K562 (cell line): Measurements from ENCODE around the gene RET. TPM values are rescaled to one million over a fixed set of nuclear protein-coding genes. Genes with fewer than 3 reads are reported as not detected.

Experiments used
- ATAC-seq: fragments of 200-7000 bp; cut with Tn5 transposase; 3 replicates; pipeline ENCODE4 v1.9.1; 2020; ENCODE audit warnings: moderate library complexity
- BruUV-seq: library from RNA; stranded (reverse); fragments of 400-500 nt; replicated peaks from 2 replicates; lab custom pipeline; 2021; lab: Mats Ljungman, UMichigan
- CTCF ChIA-PET: fragments of 300-600 bp; formaldehyde crosslinking; extraction: SDS; loops from one replicate; lab custom pipeline; 2021; ENCODE audit warnings: low intra/inter-chr PET ratio; lab: Yijun Ruan, JAX
- POLR2A ChIA-PET: fragments of 300-600, 350-650 bp; sonication (Branson Sonifier 250); formaldehyde crosslinking; extraction: SDS; loops from one replicate; lab custom pipeline; 2021; ENCODE audit warnings: antibody characterized with exemption, inconsistent platforms; lab: Yijun Ruan, JAX
- DNase-seq, 4 experiments: peaks; one replicate each; pipeline versions ENCODE4 v3.0.0 to v3.0.0-alpha.2; 2011 to 2018; ENCODE audit warnings: low spot score in 3 of 4, mixed read lengths in 3 of 4; ENCODE audit errors: extremely low read depth in 1 of 4
- FAIRE-seq: peaks from 2 replicates; lab custom pipeline; 2011; peaks lifted over from hg19 to GRCh38; lab: Jason Lieb, UNC
- H2AFZ ChIP-seq: 2 replicates; pipeline ENCODE4 v1.6.0; 2011; ENCODE audit warnings: low read depth, low read length, control low read depth, inconsistent platforms
- H3K27ac ChIP-seq: fragments of 200-600 bp; 3 replicates; pipeline ENCODE4 v1.8.0; 2011; ENCODE audit warnings: low read depth, mild to moderate bottlenecking, control low read depth, inconsistent platforms, low read length, moderate library complexity, mixed read lengths; ENCODE audit errors: extremely low read depth
- H3K27me3 ChIP-seq, 2 experiments: fragments of 300-600 bp in 1 of 2; 2 replicates in 1 of 2; 3 replicates in 1 of 2; pipeline versions ENCODE4 v1.6.0 to v1.8.0; 2011; ENCODE audit warnings: inconsistent platforms in 2 of 2, low read length in 2 of 2, mild to moderate bottlenecking in 1 of 2, mixed read lengths in 1 of 2, moderate library complexity in 1 of 2; ENCODE audit not compliant: control insufficient read depth in 2 of 2, insufficient read depth in 2 of 2
- H3K36me3 ChIP-seq: fragments of 300-600 bp; 3 replicates; pipeline ENCODE4 v1.8.0; 2011; ENCODE audit warnings: mild to moderate bottlenecking, low read length, inconsistent platforms; ENCODE audit not compliant: control insufficient read depth, insufficient read depth
- H3K4me1 ChIP-seq, 2 experiments: fragments of 200-600 bp in 1 of 2; replicated peaks in 1 of 2; 2 replicates in 1 of 2; 3 replicates in 1 of 2; pipeline versions ENCODE4 v1.5.1 to v1.8.0; 2011; ENCODE audit warnings: inconsistent platforms in 2 of 2, low read length in 2 of 2, mild to moderate bottlenecking in 1 of 2, mixed read lengths in 1 of 2, moderate library complexity in 1 of 2; ENCODE audit not compliant: control insufficient read depth in 2 of 2, insufficient read depth in 2 of 2
- H3K4me2 ChIP-seq: 2 replicates; pipeline ENCODE4 v1.6.1; 2011; ENCODE audit warnings: low read length, control low read depth, inconsistent platforms, mixed read lengths; ENCODE audit not compliant: insufficient read depth
- H3K4me3 ChIP-seq: fragments of 200-600 bp; sonication (generic), shearing (Covaris generic); 2 replicates; pipeline ENCODE4 v1.5.1; 2016; ENCODE audit warnings: control low read depth, inconsistent platforms
- H3K79me2 ChIP-seq: fragments of 200-600 bp; 3 replicates; pipeline ENCODE4 v1.8.0; 2011; ENCODE audit warnings: low read length, inconsistent platforms; ENCODE audit not compliant: control insufficient read depth, insufficient read depth
- H3K9ac ChIP-seq, 2 experiments: 2 replicates each; pipeline versions ENCODE4 v1.6.0 to v1.6.1; 2011; ENCODE audit warnings: low read depth in 2 of 2, low read length in 2 of 2, control low read depth in 1 of 2, inconsistent platforms in 1 of 2, mild to moderate bottlenecking in 1 of 2, mixed read lengths in 1 of 2; ENCODE audit not compliant: insufficient read depth in 1 of 2
- H3K9me1 ChIP-seq: one replicate; pipeline ENCODE4 v1.6.0; 2011; ENCODE audit warnings: inconsistent platforms, mild to moderate bottlenecking, low read length, moderate library complexity; ENCODE audit not compliant: control insufficient read depth, insufficient read depth
- H3K9me3 ChIP-seq: replicated peaks from 2 replicates; pipeline ENCODE4 v1.5.1; 2011; ENCODE audit warnings: low read depth, low read length, inconsistent platforms; ENCODE audit not compliant: control insufficient read depth, insufficient read depth
- H4K20me1 ChIP-seq: replicated peaks from 2 replicates; pipeline ENCODE4 v1.6.1; 2011; ENCODE audit warnings: low read length, inconsistent platforms, mixed read lengths; ENCODE audit not compliant: control insufficient read depth, insufficient read depth
- BDP1 ChIP-seq: IDR thresholded peaks from 3 replicates; pipeline ENCODE4 v1.6.1; 2011; ENCODE audit not compliant: insufficient read length, insufficient read depth
- CBX8 ChIP-seq: fragments of 200-600 bp; sonication (generic); IDR thresholded peaks from 2 replicates; pipeline ENCODE4 v1.6.1; 2012; ENCODE audit warnings: borderline replicate concordance, mixed run types, low read depth, mild to moderate bottlenecking, moderate library complexity, mixed read lengths, low read length, control low read depth, inconsistent platforms; ENCODE audit not compliant: poor library complexity, severe bottlenecking; ENCODE audit errors: extremely low read depth
- CREM ChIP-seq: IDR thresholded peaks from 2 replicates; pipeline ENCODE4 v1.6.1; 2014; ENCODE audit warnings: antibody characterized with exemption, low read depth
- GTF2F1 ChIP-seq: IDR thresholded peaks from 2 replicates; pipeline ENCODE4 v1.6.1; 2011; ENCODE audit warnings: low read depth, low read length, improper control_type of control experiment
- IFI16 ChIP-seq: fragments of 250-450 bp; sonication (Bioruptor Pico); IDR thresholded peaks from 2 replicates; pipeline ENCODE4 v2.1.2; 2022; ENCODE audit warnings: mild to moderate bottlenecking, inconsistent platforms
- KHSRP ChIP-seq: fragments of 450-650 bp; IDR thresholded peaks from 2 replicates; pipeline ENCODE4 v1.6.1; 2017
- NCOR1 ChIP-seq: fragments of 450-650 bp; IDR thresholded peaks from 2 replicates; pipeline ENCODE4 v1.6.1; 2016; ENCODE audit warnings: mild to moderate bottlenecking, moderate library complexity
- TBP ChIP-seq: optimal IDR thresholded peaks from 2 replicates; pipeline ENCODE3; 2011; ENCODE audit warnings: low read depth, low read length, improper control_type of control experiment
- ZNF347 ChIP-seq: fragments of 450-650 bp; formaldehyde crosslinking; IDR thresholded peaks from 2 replicates; pipeline ENCODE4 v1.4.0; 2020; ENCODE audit warnings: low read depth, mild to moderate bottlenecking, moderate library complexity
- ZNF592 ChIP-seq: fragments of 450-650 bp; IDR thresholded peaks from 2 replicates; pipeline ENCODE4 v1.6.1; 2017; ENCODE audit warnings: antibody characterized with exemption, mild to moderate bottlenecking
- ZNF76 ChIP-seq: fragments of 250-450 bp; sonication (Bioruptor Pico); IDR thresholded peaks from 2 replicates; pipeline ENCODE4 v1.4.0; 2020; ENCODE audit warnings: mild to moderate bottlenecking, moderate library complexity, borderline replicate concordance
- WGBS: fragments of 100-300 bp; shearing (Covaris generic); methylation state at CpG from one replicate; pipeline ENCODE4 v1.1.6; 2016; ENCODE audit warnings: low coverage, mixed read lengths; ENCODE audit not compliant: insufficient coverage; ENCODE audit errors: missing lambda C conversion rate; 5-methylcytosine and 5-hydroxymethylcytosine counted together
- in situ Hi-C: fragments of 300-500 bp; cut with MboI; formaldehyde crosslinking; loops from 4 replicates; pipeline ENCODE4 v1.15.0; 2018; ENCODE audit warnings: inconsistent platforms, mixed read lengths
- intact Hi-C: fragments of 100-400 bp; cut with micrococcal nuclease; formaldehyde crosslinking; loops from 2 replicates; pipeline ENCODE4 v1.14.2; 2022
- polyA plus RNA-seq, 8 experiments: library from polyadenylated mRNA; depleted of rRNA in 4 of 8; stranded (reverse) in 5 of 8; unstranded in 3 of 8; fragments of >200 nt; fragmentation: Nextera tagmentation in 2 of 8; fragmentation: Illumina TruSeq in 1 of 8; extraction: Ambion mirVana in 2 of 8; extraction: Trizol in 1 of 8; gene quantifications; 2 replicates each; pipeline versions ENCODE4 v1.2.1 to v1.2.3, GENCODE V29; 2011 to 2014; ENCODE audit warnings: inconsistent platforms in 1 of 8, missing spikeins in 1 of 8
- total RNA-seq, 7 experiments: library from RNA; depleted of rRNA in 6 of 7; stranded (reverse); fragments of >200 nt in 6 of 7; fragmentation: Illumina TruSeq in 2 of 7; extraction: Trizol in 2 of 7; gene quantifications; 2 replicates each; pipeline versions ENCODE4 v1.2.1 to v1.2.3, GENCODE V29; 2011 to 2021; ENCODE audit warnings: low replicate concordance in 1 of 7

Gene RET
- total and polyA plus RNA-seq, 9 of the 15 experiments (the other 6 are each of a cell fraction or from before 2014, with no cell fraction given): 0.04 to 0.05 TPM; not detected in 7

DNA sequence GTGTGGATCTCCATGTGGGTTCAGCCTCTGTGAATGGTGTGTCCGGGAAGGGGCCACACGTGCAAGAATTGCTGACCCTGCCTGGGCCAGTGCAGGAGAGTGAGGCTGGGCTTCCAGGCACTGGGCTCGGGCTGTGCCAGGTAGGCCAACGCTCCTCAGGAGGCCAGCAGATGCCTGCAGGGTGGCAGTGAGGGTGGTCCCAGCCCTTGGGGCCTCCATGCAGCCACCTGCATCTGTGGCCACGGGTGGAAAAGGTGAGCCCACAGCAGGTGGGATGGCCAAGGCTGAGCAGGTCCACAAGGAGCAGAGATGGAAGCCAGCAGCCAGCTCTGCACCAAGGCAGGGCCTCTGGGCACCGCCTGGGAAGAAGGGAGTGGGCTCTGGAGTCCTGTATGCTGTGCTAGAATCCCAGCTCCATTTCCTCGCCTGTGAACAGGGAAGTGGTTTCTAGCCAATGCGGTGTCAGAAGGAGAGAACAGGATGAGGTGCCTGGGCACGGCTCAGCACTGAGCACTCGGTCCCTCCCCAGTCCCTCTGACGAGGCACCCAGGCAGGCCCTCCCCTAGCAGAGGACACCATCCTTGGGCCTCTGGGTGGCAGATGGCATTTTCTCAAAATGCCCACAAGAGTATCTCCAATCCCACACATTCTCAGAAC lies 31.1 kb upstream of the RET start:
- DNase-seq: no peak
- no peaks in the 10 kb centered on the region for H3K79me2 ChIP-seq
- POLR2A ChIA-PET: no interaction called here
- H3K36me3 ChIP-seq: no peaks in the 10 kb centered on the region
- TF ChIP-seq BDP1: no peak
- TF ChIP-seq CBX8: no peak
- no peak for TF ChIP-seq ZNF76 (CRISPR knock-in tag)
- TF ChIP-seq GTF2F1: no peak
- TF ChIP-seq TBP: no peak
- no peak for TF ChIP-seq CREM
- no peak for TF ChIP-seq ZNF592
- TF ChIP-seq IFI16: no peak
- TF ChIP-seq ZNF347 (CRISPR knock-in tag): no peak
- TF ChIP-seq KHSRP: no peak
- TF ChIP-seq NCOR1: no peak
- TF ChIP-seq, all 486 proteins: peak for 0
- peaks cover 2% of the 10 kb centered on the region for H3K9me1 ChIP-seq
- in situ Hi-C loops (no loop called here), intact Hi-C loops (no loop called here)
- peaks cover 0 to 4% of the 10 kb centered on the region in 2 experiments; a peak in 2 of 5 replicates for H3K4me1 ChIP-seq
- no peak overlapping the region for H3K9ac ChIP-seq
- ATAC-seq: peak; percentile 8; the same call in 1 of the 3 replicates
- CTCF ChIA-PET: no interaction called here
- H3K27me3 ChIP-seq: peaks cover 0 to 20% of the 10 kb centered on the region in 2 experiments; a peak in 2 of 5 replicates
- no peak overlapping the region for H3K4me2 ChIP-seq
- no peaks in the 10 kb centered on the region for H4K20me1 ChIP-seq
- no peak overlapping the region for H2AFZ ChIP-seq
- H3K27ac ChIP-seq: no peak overlapping the region
- no peaks in the 10 kb centered on the region for H3K9me3 ChIP-seq
- no TSS peak for BruUV-seq
- FAIRE-seq: no peak
- H3K4me3 ChIP-seq: no peak overlapping the region
- WGBS: under 1% methylated on average over 11 of the region's 11 CpGs
